Activated B cell treated with CpG ODN at 0.5 μM for 24 hours (primary cell): ENCODE measurements around the gene AP5B1. TPM values are rescaled to one million over a fixed set of nuclear protein-coding genes. Genes with fewer than 3 reads are reported as not detected.
"Not testable (repeated sequence)": the region's sequence is repeated elsewhere in the genome, so short reads cannot be mapped to it uniquely, and the experiment has no call there.

Source experiments
- ATAC-seq: fragments of 200-7000 bp; cut with Tn5 transposase; one replicate; pipeline ENCODE4 v1.10.0; 2021; ENCODE audit warnings: low read depth, mild to moderate bottlenecking, moderate library complexity
- CTCF ChIA-PET: fragments of 350-600 bp; sonication (Branson Sonifier 250); formaldehyde crosslinking; loops from one replicate; lab custom pipeline; 2021; ENCODE audit warnings: antibody characterized with exemption; lab: Charles Lee
- POLR2A ChIA-PET: fragments of 350-600 bp; sonication (Branson Sonifier 250); formaldehyde crosslinking; loops from one replicate; lab custom pipeline; 2021; ENCODE audit warnings: antibody characterized with exemption; lab: Charles Lee
- DNase-seq: peaks from one replicate; pipeline ENCODE4 v3.0.0; 2022
- H3K27ac Mint-ChIP-seq: one replicate; pipeline ENCODE4 v1.8.0; 2020; ENCODE audit warnings: mixed read lengths
- H3K27me3 Mint-ChIP-seq: one replicate; pipeline ENCODE4 v1.8.0; 2021; ENCODE audit warnings: mixed read lengths
- H3K36me3 Mint-ChIP-seq: one replicate; pipeline ENCODE4 v1.8.0; 2021; ENCODE audit warnings: low read depth, mixed read lengths
- H3K4me1 Mint-ChIP-seq: one replicate; pipeline ENCODE4 v1.8.0; 2021; ENCODE audit warnings: mixed read lengths
- H3K4me3 Mint-ChIP-seq: one replicate; pipeline ENCODE4 v1.8.0; 2020; ENCODE audit warnings: mild to moderate bottlenecking, mixed read lengths
- H3K9me3 Mint-ChIP-seq: one replicate; pipeline ENCODE4 v1.8.0; 2020; ENCODE audit warnings: mixed read lengths
- intact Hi-C: fragments of 100-400 bp; cut with micrococcal nuclease; formaldehyde crosslinking; loops from one replicate; pipeline ENCODE4 v1.15.1; 2024
- total RNA-seq: library from RNA; stranded (reverse); gene quantifications from 2 replicates; pipeline ENCODE4 v1.2.3, GENCODE V29; 2022
- TF ChIP-seq, protein P1 (sequence below): fragments of 200-600 bp; IDR thresholded peaks from one replicate; pipeline ENCODE4 v1.8.0; 2022; ENCODE audit warnings: antibody characterized with exemption, mild to moderate bottlenecking

AP5B1 gene
- total RNA-seq, 1 donor from 2014 or later: 20.9 TPM

GRCh38 chr11:65773784-65774411, 6.9 kb downstream of the AP5B1 start:
- TF ChIP-seq, protein P1, sequence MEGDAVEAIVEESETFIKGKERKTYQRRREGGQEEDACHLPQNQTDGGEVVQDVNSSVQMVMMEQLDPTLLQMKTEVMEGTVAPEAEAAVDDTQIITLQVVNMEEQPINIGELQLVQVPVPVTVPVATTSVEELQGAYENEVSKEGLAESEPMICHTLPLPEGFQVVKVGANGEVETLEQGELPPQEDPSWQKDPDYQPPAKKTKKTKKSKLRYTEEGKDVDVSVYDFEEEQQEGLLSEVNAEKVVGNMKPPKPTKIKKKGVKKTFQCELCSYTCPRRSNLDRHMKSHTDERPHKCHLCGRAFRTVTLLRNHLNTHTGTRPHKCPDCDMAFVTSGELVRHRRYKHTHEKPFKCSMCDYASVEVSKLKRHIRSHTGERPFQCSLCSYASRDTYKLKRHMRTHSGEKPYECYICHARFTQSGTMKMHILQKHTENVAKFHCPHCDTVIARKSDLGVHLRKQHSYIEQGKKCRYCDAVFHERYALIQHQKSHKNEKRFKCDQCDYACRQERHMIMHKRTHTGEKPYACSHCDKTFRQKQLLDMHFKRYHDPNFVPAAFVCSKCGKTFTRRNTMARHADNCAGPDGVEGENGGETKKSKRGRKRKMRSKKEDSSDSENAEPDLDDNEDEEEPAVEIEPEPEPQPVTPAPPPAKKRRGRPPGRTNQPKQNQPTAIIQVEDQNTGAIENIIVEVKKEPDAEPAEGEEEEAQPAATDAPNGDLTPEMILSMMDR: no peak
- POLR2A ChIA-PET: interaction anchor here (0.8 kb wide), 1 partner anchor 18 kb away, joined by 3 read pairs; no protein-coding TSS in a partner anchor
- DNase-seq (no peak), ATAC-seq (no peak)
- H3K4me3 Mint-ChIP-seq: no peak overlapping the region
- no peak overlapping the region for H3K27ac Mint-ChIP-seq
- CTCF ChIA-PET: interaction anchor here (1.4 to 3.2 kb wide), 2 partner anchors 43 to 148 kb away, joined by 3 to 12 read pairs; no protein-coding TSS in a partner anchor
- H3K9me3 Mint-ChIP-seq: no peaks in the 10 kb centered on the region
- H3K36me3 Mint-ChIP-seq: peaks cover 16% of the 10 kb centered on the region
- intact Hi-C loops: no loop called here
- no peaks in the 10 kb centered on the region for H3K27me3 Mint-ChIP-seq
- peaks cover 9% of the 10 kb centered on the region for H3K4me1 Mint-ChIP-seq

GRCh38 chr11:65771589-65772112, 9.1 kb downstream of the AP5B1 start:
- TF ChIP-seq, protein P1: no peak
- H3K27ac Mint-ChIP-seq: no peak overlapping the region
- CTCF ChIA-PET: interaction anchor here (0.6 to 2.4 kb wide), 2 partner anchors 72 to 145 kb away, joined by 4 to 18 read pairs; no protein-coding TSS in a partner anchor
- peaks cover 6% of the 10 kb centered on the region for H3K4me1 Mint-ChIP-seq
- H3K9me3 Mint-ChIP-seq: no peaks in the 10 kb centered on the region
- peaks cover 3% of the 10 kb centered on the region for H3K36me3 Mint-ChIP-seq
- ATAC-seq: no peak
- H3K27me3 Mint-ChIP-seq: no peaks in the 10 kb centered on the region
- POLR2A ChIA-PET: no interaction called here
- intact Hi-C loops: no loop called here
- DNase-seq: no peak
- no peak overlapping the region for H3K4me3 Mint-ChIP-seq

- no peak for DNase-seq
- Mint-ChIP-seq H3K9me3 (no peaks in the 10 kb centered on the region), H3K4me3 (no peak overlapping the region), H3K27ac (no peak overlapping the region), H3K4me1 (peaks cover 5% of the 10 kb centered on the region), H3K27me3 (no peaks in the 10 kb centered on the region), H3K36me3 (no peaks in the 10 kb centered on the region)
- ATAC-seq: no peak
- POLR2A ChIA-PET: no interaction called here
- intact Hi-C loops: no loop called here
- TF ChIP-seq, protein P1: no peak
- CTCF ChIA-PET: interaction anchor here (0.6 to 2.4 kb wide), 5 partner anchors 9 to 144 kb away, joined by 4 to 18 read pairs (median 11); partner anchors contain the start of gene KAT5
These were observed 9.7 kb downstream of the AP5B1 start for GRCh38 chr11:65770951-65771567.

GRCh38 chr11:65767806-65768205, 13.0 kb downstream of the AP5B1 start:
- H3K4me3 Mint-ChIP-seq, POLR2A ChIA-PET, H3K27me3 Mint-ChIP-seq, ATAC-seq, intact Hi-C loops, H3K4me1 Mint-ChIP-seq, H3K9me3 Mint-ChIP-seq, H3K36me3 Mint-ChIP-seq, DNase-seq, H3K27ac Mint-ChIP-seq, CTCF ChIA-PET: not testable (repeated sequence)

DNA sequence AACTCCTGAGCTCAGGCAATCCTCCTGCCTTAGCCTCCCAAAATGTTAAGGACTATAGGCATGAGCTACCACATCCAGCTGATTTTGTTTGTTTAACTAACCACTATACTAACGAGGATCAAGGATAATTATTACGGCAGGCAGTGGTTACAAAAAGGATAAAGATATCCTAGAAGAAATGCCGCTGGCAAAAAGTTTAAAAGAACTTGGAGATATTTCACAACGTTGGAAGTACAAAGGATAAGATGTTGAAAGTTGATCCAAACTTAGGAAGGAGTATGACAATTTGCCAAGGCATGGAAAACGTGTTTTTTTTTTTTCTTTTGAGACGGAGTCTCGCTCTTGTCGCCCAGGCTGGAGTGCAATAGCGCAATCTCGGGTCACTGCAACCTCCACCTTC, 13.4 kb downstream of the AP5B1 start:
- intact Hi-C loops: no loop called here

More for the DNA sequence above, 13.4 kb downstream of the AP5B1 start:
- H3K27me3 Mint-ChIP-seq: no peaks in the 10 kb centered on the region
- ChIA-PET CTCF (no interaction called here), POLR2A (no interaction called here)
- no peaks in the 10 kb centered on the region for H3K36me3 Mint-ChIP-seq
- H3K4me1 Mint-ChIP-seq: peaks cover 3% of the 10 kb centered on the region
- TF ChIP-seq, protein P1: no peak
- no peaks in the 10 kb centered on the region for H3K9me3 Mint-ChIP-seq
- DNase-seq: no peak
- ATAC-seq: no peak
- H3K27ac Mint-ChIP-seq: no peak overlapping the region
- no peak overlapping the region for H3K4me3 Mint-ChIP-seq
